Diencephalon (tissue), 1 donor: Measurements from ENCODE around the gene WNT3. TPM values are rescaled to one million over a fixed set of nuclear protein-coding genes. Genes with fewer than 3 reads are reported as not detected.

Source experiments
- total RNA-seq: library from RNA; depleted of rRNA; stranded (reverse); fragments of >200 nt; gene quantifications from one replicate; pipeline ENCODE4 v1.2.3, GENCODE V29; 2014

WNT3 gene
- 10.4 TPM for total RNA-seq

GRCh38 chr17:46818316-46818928 is at the start of gene WNT3:
TSS of gene WNT3 (minus strand) at chr17:46818692. CDS start at chr17:46818597, 95 bp downstream.

GRCh38 chr17:46851029-46851741 is 32.7 kb upstream of the WNT3 start, which contains the start of gene WNT9B:
TSS of gene WNT9B (plus strand) at chr17:46851583. CDS start at chr17:46851639, 56 bp downstream.

Other genes with a start within 250 kb of the WNT3 start
- gene ARL17A, start 239.0 kb downstream of the WNT3 start, total RNA-seq, result 16.6 TPM
- 216 TPM for gene NSF, start 228.0 kb downstream of the WNT3 start, total RNA-seq
- gene WNT9B, start 32.9 kb upstream of the WNT3 start, total RNA-seq, result 1.2 TPM
- 48.7 TPM for gene GOSR2, start 104.5 kb upstream of the WNT3 start, total RNA-seq
- 1.6 TPM for gene RPRML, start 160.6 kb upstream of the WNT3 start, total RNA-seq